ACC112 (cell line): Measurements from ENCODE around the gene SIX3.

Experiments
- H2AFZ ChIP-seq: fragments of 200-600 bp; sonication (generic); one replicate; pipeline ENCODE4 v1.6.0; 2017; ENCODE audit warnings: antibody characterized with exemption, low read length; ENCODE audit not compliant: unreplicated experiment
- H3K27ac ChIP-seq: fragments of 200-600 bp; sonication (generic); 2 replicates; pipeline ENCODE4 v1.5.1; 2014; ENCODE audit warnings: low read depth, mild to moderate bottlenecking, antibody characterized with exemption, low read length, moderate library complexity
- H3K27me3 ChIP-seq: fragments of 200-600 bp; sonication (generic); 2 replicates; pipeline ENCODE4 v1.6.1; 2014; ENCODE audit warnings: mild to moderate bottlenecking, antibody characterized with exemption, low read length, moderate library complexity, mixed read lengths; ENCODE audit not compliant: insufficient read depth
- H3K36me3 ChIP-seq: fragments of 200-600 bp; sonication (generic); 2 replicates; pipeline ENCODE4 v1.6.1; 2016; ENCODE audit warnings: mild to moderate bottlenecking, antibody characterized with exemption, low read length, moderate library complexity, mixed read lengths; ENCODE audit not compliant: insufficient read depth
- H3K4me1 ChIP-seq: fragments of 200-600 bp; sonication (generic); one replicate; pipeline ENCODE4 v1.6.1; 2016; ENCODE audit warnings: low read length, mixed read lengths; ENCODE audit not compliant: insufficient read depth, unreplicated experiment, control insufficient read depth
- H3K4me3 ChIP-seq: fragments of 200-600 bp; sonication (generic); 2 replicates; pipeline ENCODE4 v1.5.1; 2014; ENCODE audit warnings: mild to moderate bottlenecking, low read depth, low read length
- H3K79me2 ChIP-seq: fragments of 200-600 bp; sonication (generic); one replicate; pipeline ENCODE4 v1.6.0; 2016; ENCODE audit warnings: low read length; ENCODE audit not compliant: control insufficient read depth, unreplicated experiment, insufficient read depth

Gene SIX3

DNA sequence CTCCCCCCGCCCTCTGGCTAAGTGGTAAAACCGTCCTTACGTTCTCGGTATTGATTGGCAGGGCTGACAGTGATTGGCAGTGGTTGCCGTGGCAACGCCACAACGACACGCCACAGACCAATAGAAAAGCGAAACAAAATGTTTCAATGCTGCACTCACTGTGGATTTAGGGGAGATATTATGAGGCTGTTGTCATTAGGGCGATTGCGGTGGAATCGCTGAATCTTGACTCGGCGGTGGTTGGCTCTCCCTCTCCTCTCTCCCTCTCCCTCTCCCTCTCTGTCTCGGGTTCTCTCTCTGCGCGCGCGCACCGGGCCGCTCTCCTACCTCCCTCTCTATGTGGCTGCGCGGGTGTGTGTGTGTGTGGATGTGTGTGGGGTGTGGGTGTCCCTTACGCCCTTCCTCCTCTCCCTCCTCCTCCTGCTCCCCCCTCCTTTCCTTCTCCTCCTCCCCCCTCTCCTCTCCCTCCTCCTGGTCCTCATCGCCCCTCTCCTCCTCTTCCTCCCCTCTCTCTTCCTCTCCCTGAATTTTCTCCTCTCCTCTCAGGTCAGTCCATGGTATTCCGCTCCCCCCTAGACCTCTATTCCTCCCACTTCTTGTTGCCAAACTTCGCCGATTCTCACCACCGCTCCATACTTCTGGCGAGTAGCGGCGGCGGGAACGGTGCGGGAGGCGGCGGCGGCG is at the start of gene SIX3:
TSS of gene SIX3 (plus strand) at position 152 of the 684 bp plus-strand sequence. CDS start at position 555, 403 bp downstream.
- Histone ChIP-seq H3K4me1 (peaks cover 5% of the 10 kb centered on the region), H3K36me3 (no peaks in the 10 kb centered on the region), H3K27me3 (peaks cover 92% of the 10 kb centered on the region), H3K79me2 (no peaks in the 10 kb centered on the region), H3K4me3 (peak within 1 kb of the TSS; percentile 75), H2AFZ (peak within 1 kb of the TSS; percentile 41), H3K27ac (no peak within 1 kb of the TSS)

DNA sequence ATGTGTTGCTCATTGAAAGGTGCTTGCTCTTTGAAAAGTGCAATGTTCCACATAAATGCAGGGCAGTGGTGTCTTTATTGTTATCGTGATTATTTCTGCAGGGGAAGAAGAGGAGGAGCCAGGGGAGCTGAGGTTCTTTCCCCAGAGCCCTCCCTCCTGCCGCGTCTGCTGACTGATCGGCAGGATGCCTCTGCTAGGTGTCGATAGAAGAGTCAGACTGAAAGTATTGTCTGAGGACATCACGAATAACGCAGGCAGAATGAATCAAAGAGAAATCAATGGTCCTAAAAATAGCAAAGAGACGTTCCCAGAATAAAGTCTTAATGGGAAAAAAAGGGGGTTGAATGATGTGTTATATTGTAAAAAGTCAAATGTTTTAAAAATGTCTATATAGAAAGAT is 47.4 kb upstream of the SIX3 start:
- Histone ChIP-seq H3K4me3 (no peak overlapping the region), H3K36me3 (no peaks in the 10 kb centered on the region), H3K79me2 (no peaks in the 10 kb centered on the region), H3K4me1 (peaks cover 4% of the 10 kb centered on the region), H3K27me3 (peaks cover 39% of the 10 kb centered on the region), H2AFZ (no peak overlapping the region), H3K27ac (no peak overlapping the region)

DNA sequence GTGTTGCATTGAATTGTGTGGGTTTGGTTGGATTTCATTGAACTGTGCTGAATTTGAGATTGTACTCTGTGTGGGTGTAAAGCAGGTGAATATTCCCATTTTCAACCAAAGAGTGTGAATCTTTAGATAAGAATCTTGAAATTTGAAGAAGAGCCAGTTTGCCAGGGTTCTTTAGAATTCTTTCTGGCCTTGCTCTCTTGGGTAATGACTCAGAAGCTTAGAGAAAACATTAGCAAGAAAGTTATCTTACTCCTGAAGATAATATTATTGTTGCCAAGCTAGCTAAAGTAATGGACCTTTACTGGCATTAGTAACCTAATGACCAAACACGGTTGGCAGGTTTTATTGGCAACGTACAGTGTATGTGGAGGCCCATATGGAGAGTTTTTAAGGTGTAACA is 46.4 kb upstream of the SIX3 start:
- Histone ChIP-seq H3K36me3 (no peaks in the 10 kb centered on the region), H3K4me1 (peaks cover 4% of the 10 kb centered on the region), H3K79me2 (no peaks in the 10 kb centered on the region), H2AFZ (no peak overlapping the region), H3K27me3 (peaks cover 43% of the 10 kb centered on the region), H3K4me3 (no peak overlapping the region), H3K27ac (no peak overlapping the region)

DNA sequence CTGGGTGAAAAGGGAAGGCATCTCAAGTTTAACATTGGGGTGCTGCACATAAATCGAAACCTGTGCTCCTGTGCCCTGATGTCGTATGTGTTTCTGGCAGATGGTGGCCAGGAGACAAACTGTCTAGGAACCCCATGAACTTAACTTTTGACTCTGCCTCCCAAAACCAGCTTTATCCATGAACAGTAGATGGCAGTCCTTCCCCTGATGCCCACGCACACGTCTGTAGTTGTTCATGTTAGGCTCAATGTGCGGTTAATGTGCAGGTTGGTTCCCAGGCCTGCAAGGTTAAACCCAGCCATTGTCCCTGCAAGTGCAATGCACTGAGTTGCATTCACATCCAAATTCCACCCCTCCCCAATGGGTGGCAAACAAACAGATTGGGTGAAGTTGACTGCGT is 44.1 kb upstream of the SIX3 start:
- Histone ChIP-seq H3K4me1 (peaks cover 4% of the 10 kb centered on the region), H2AFZ (no peak overlapping the region), H3K79me2 (no peaks in the 10 kb centered on the region), H3K4me3 (no peak overlapping the region), H3K36me3 (no peaks in the 10 kb centered on the region), H3K27me3 (peaks cover 60% of the 10 kb centered on the region), H3K27ac (no peak overlapping the region)

DNA sequence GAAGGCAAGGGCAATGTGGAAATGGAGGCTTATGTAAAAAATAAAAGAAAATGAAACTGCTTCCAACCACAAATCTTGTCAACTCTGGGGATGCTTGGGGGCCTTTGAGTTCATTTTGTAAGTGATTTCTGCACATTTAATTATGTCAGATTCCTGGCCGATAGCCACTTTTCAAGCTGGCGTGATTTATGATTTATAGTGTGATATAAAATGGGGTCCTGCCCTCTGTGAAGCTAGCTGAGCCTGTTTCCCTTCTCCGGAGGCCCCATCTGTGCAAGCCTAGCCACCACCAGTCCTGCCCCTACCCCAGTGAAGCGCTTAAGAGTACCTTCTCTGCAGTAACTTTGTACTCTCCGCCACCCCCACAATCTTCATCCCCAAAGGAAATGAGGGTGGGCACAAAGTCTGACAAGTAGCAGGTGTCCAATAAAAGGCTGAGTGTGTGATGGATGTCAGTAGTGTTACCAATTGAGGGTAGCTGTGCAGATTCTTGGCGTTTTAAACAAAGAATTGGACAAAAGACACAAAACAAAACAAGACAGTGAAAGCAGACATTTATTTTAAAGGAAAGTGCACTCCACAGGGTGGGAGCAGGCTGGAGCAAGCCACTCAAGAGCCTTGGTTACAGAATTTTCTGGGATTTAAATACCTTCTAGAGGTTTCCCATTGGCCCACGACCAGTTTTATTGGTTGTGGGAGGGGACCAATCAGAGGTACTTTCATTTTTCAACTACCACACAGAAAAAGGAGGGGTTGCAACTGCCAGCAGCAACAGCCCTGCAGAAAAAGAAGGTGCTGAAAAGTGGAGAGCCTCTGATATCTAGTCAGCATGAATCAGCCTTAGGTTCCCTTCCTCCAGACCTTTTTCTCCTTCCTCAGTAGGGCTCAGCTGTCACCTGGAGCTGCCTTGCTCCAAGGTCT is 39.0 kb upstream of the SIX3 start:
- H3K4me3 ChIP-seq: no peak overlapping the region
- no peaks in the 10 kb centered on the region for H3K4me1 ChIP-seq
- peaks cover 85% of the 10 kb centered on the region for H3K27me3 ChIP-seq
- H2AFZ ChIP-seq: no peak overlapping the region
- no peak overlapping the region for H3K27ac ChIP-seq
- no peaks in the 10 kb centered on the region for H3K79me2 ChIP-seq
- no peaks in the 10 kb centered on the region for H3K36me3 ChIP-seq

DNA sequence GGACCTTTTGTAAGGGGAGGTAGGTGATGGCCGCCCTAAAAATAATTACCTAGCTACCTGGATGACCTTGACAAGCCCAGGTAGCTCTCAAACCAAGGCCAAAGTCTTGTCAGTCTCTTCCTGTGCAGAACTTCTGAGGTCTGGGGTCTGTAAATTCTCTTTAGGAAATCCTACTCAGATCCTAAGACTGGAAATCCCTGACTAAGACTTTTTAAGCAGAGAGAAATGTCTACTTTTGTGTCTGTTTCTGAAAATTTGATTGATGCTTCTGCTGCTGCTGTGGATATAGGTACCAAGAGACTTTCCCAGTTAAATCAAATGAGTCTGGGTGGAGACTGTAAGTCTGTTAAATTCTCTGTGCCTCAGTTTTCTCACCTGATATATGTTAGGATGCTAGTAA is 36.9 kb upstream of the SIX3 start:
- Histone ChIP-seq H3K27me3 (peaks cover 79% of the 10 kb centered on the region), H3K36me3 (no peaks in the 10 kb centered on the region), H3K4me1 (no peaks in the 10 kb centered on the region), H3K79me2 (no peaks in the 10 kb centered on the region), H3K27ac (no peak overlapping the region), H2AFZ (no peak overlapping the region), H3K4me3 (no peak overlapping the region)

DNA sequence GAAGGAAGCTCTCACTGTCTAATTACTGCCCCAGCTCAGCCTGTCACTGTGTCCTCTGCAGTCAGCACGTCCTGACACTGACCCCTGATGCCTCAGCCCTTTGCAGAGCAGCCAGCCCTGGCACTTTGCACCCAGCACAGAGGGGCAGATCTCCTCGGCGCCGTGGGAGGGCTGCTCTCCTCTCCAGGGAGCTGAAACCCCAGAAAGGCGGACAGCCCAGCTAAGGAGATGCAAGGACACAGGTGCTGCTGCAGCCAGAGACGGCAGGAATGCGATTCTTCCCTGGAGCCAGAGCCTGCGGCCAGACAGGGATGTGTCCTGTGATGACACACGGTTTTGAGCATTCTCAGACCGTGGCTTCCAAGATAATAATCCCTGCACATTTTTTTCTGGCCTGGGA is 34.5 kb upstream of the SIX3 start:
- H3K27me3 ChIP-seq: peaks cover 55% of the 10 kb centered on the region
- H3K4me1 ChIP-seq: no peaks in the 10 kb centered on the region
- no peak overlapping the region for H2AFZ ChIP-seq
- no peak overlapping the region for H3K4me3 ChIP-seq
- H3K36me3 ChIP-seq: no peaks in the 10 kb centered on the region
- H3K79me2 ChIP-seq: no peaks in the 10 kb centered on the region
- H3K27ac ChIP-seq: no peak overlapping the region

DNA sequence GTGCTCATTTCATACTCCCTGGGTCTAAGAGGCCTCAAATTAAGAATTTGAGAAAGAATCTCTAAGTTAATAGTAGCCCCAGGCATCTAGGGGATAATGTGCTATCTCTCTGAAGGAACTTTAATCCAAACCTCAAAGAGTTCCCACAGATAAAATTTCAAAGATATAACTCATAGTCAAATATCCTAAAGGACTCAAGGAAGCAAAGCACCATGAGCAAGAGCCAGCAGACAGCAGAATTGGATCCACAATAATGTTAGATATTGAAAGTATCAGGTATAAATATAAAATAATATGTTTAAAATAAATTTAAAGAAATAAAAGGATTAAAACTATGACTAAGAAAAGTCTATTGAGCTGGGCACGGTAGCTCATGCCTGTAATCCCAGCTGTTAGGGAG is 31.7 kb upstream of the SIX3 start:
- no peak overlapping the region for H2AFZ ChIP-seq
- H3K4me1 ChIP-seq: peaks cover 4% of the 10 kb centered on the region

DNA sequence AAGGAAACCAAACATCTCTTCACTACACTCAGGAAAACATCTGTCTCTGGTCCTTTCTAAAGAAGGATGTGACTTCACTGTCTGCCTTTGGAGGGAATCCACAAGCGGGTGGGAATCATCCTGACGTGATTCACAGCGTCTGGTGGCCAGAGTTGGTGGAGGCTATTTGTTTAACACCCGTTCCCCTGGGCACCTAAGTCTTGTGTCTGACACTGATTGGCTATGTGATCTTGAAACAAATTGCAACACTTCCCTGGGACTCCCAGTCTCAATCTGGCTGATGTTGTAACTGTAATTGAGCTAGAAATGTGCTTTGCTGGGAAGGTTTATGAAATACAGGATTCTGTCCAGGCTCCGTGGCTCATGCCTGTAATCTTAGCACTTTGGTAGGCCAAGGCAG is 28.8 kb upstream of the SIX3 start:
- Histone ChIP-seq H3K27me3 (peaks cover 3% of the 10 kb centered on the region), H2AFZ (no peak overlapping the region), H3K4me1 (peaks cover 4% of the 10 kb centered on the region), H3K36me3 (no peaks in the 10 kb centered on the region), H3K27ac (peak overlapping the region; percentile 58), H3K4me3 (no peak overlapping the region), H3K79me2 (no peaks in the 10 kb centered on the region)

More for the DNA sequence above, 31.7 kb upstream of the SIX3 start:
- Histone ChIP-seq H3K79me2 (no peaks in the 10 kb centered on the region), H3K27ac (no peak overlapping the region), H3K36me3 (no peaks in the 10 kb centered on the region), H3K4me3 (no peak overlapping the region), H3K27me3 (peaks cover 29% of the 10 kb centered on the region)

DNA sequence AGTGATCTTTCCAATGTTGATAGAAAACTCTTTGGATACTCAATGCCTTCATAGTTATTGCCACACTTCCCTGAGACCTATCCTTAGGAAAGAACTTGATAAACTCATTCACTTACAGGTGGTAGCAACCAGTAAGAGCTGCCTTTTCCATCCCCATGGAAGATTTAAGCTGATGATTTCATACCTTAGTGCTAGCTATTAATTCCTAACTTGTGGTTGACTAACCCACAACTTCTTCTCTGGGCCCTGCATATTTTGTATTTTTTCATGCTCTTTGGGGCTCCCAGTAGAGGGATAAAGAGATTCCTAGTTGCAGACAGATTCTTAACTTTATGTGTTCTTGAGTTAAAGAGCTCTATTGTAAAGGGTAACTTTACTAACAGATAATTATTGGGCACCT is 25.2 kb upstream of the SIX3 start:
- Histone ChIP-seq H2AFZ (no peak overlapping the region), H3K27me3 (peaks cover 19% of the 10 kb centered on the region)

More for the DNA sequence above, 25.2 kb upstream of the SIX3 start:
- no peak overlapping the region for H3K27ac ChIP-seq
- H3K4me3 ChIP-seq: no peak overlapping the region
- no peaks in the 10 kb centered on the region for H3K79me2 ChIP-seq
- no peaks in the 10 kb centered on the region for H3K36me3 ChIP-seq
- peaks cover 12% of the 10 kb centered on the region for H3K4me1 ChIP-seq
